ENCODE results near the gene MTMR11. TPM values are rescaled to one million over a fixed set of nuclear protein-coding genes. Genes with fewer than 3 reads are reported as not detected.
A peak's percentile ranks its signal among the peaks of the same experiment; 100 is the strongest.

MTMR11 gene
- total and polyA plus RNA-seq, 9 of the 15 experiments (the other 6 are each of a cell fraction or from before 2014, with no cell fraction given) = 0.09 to 1.6 (median 0.51) TPM

DNA sequence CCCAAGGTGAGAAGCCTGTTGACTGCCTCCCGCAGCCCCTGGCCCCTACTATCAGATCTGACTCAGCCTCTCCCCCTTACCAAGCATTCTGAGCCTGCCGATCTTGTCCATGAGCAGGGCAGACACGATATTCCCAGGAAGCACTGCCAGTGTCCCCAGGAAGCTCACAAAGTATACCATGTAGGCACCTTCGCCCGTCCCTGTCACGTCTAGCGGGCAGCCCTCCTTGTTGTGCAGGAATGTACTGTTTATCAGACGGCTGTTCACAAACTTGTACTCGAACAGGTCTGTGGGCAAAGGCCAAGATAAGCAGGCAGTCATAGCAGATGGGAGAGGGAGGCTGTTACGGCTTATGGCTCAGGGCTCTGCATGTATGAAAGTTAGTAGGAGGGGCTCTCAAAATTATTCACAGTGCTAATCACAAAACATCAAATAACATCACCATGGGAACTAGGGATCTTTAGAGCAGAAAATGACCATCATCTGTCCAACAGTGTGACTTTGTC, 30.1 kb downstream of the MTMR11 start (continued):
- TF ChIP-seq MIER1 (IDR thresholded peaks at IDR 0.05; ENCODE audit: low read depth) (no peak), HDAC2 (IDR thresholded peaks at IDR 0.05) (peak; percentile 57; the same call in 1 of the 2 replicates), SPI1 (IDR thresholded peaks at IDR 0.05; ENCODE audit: borderline replicate concordance, low read depth, low read length) (no peak), TRIM28 (IDR thresholded peaks at IDR 0.05) (no peak), PYGO2 (tag; IDR thresholded peaks at IDR 0.05) (no peak), RCOR1 (IDR thresholded peaks at IDR 0.05; ENCODE audit: borderline replicate concordance in 1 of 2, low read depth in 2 of 2, low read length in 2 of 2) (0 out of 4 replicates have a peak, but pooled peaks of 1 of the 2 experiments have one; percentile 40), ZNF717 (CRISPR knock-in tag; IDR thresholded peaks at IDR 0.05) (no peak), BRCA1 (IDR thresholded peaks at IDR 0.05) (no peak), BRCA1 (CRISPR knock-in tag; IDR thresholded peaks at IDR 0.05) (no peak), ZFX (CRISPR knock-in tag; IDR thresholded peaks at IDR 0.05) (peak; percentile 42; the same call in 1 of the 2 replicates), ZNF780A (CRISPR knock-in tag; IDR thresholded peaks at IDR 0.05) (no peak), RAD21 (CRISPR knock-in tag; conservative IDR thresholded peaks at IDR 0.05 in 1 of 2, IDR thresholded peaks at IDR 0.05 in 1 of 2) (no peak; a peak in 1 of 4 replicates), THRAP3 (IDR thresholded peaks at IDR 0.05; ENCODE audit: borderline replicate concordance) (no peak), ZBTB9 (CRISPR knock-in tag; IDR thresholded peaks at IDR 0.05) (no peak), SLC30A9 (CRISPR knock-in tag; IDR thresholded peaks at IDR 0.05) (no peak), BHLHE40 (IDR thresholded peaks at IDR 0.05; ENCODE audit: low read length) (no peak), ZNF586 (CRISPR knock-in tag; conservative IDR thresholded peaks at IDR 0.05) (no peak), YY1 (IDR thresholded peaks at IDR 0.05; ENCODE audit: borderline replicate concordance in 1 of 3, control insufficient read depth in 1 of 3, extremely low read depth in 1 of 3, insufficient read depth in 3 of 3, insufficient read length in 1 of 3, insufficient replicate concordance in 2 of 3, low read depth in 1 of 3, low read length in 2 of 3) (no peak), ZNF696 (CRISPR knock-in tag; conservative IDR thresholded peaks at IDR 0.05) (no peak), ZNF124 (CRISPR knock-in tag; IDR thresholded peaks at IDR 0.05) (no peak), CHD1 (IDR thresholded peaks at IDR 0.05; ENCODE audit: low read length) (no peak), XRCC3 (IDR thresholded peaks at IDR 0.05) (no peak), ZNF766 (CRISPR knock-in tag; conservative IDR thresholded peaks at IDR 0.05) (no peak), SP2 (IDR thresholded peaks at IDR 0.05; ENCODE audit: extremely low read depth, low read depth, low read length, poor library complexity, severe bottlenecking) (no peak), CC2D1A (IDR thresholded peaks at IDR 0.05) (no peak)
- TF ChIP-seq, protein P1, sequence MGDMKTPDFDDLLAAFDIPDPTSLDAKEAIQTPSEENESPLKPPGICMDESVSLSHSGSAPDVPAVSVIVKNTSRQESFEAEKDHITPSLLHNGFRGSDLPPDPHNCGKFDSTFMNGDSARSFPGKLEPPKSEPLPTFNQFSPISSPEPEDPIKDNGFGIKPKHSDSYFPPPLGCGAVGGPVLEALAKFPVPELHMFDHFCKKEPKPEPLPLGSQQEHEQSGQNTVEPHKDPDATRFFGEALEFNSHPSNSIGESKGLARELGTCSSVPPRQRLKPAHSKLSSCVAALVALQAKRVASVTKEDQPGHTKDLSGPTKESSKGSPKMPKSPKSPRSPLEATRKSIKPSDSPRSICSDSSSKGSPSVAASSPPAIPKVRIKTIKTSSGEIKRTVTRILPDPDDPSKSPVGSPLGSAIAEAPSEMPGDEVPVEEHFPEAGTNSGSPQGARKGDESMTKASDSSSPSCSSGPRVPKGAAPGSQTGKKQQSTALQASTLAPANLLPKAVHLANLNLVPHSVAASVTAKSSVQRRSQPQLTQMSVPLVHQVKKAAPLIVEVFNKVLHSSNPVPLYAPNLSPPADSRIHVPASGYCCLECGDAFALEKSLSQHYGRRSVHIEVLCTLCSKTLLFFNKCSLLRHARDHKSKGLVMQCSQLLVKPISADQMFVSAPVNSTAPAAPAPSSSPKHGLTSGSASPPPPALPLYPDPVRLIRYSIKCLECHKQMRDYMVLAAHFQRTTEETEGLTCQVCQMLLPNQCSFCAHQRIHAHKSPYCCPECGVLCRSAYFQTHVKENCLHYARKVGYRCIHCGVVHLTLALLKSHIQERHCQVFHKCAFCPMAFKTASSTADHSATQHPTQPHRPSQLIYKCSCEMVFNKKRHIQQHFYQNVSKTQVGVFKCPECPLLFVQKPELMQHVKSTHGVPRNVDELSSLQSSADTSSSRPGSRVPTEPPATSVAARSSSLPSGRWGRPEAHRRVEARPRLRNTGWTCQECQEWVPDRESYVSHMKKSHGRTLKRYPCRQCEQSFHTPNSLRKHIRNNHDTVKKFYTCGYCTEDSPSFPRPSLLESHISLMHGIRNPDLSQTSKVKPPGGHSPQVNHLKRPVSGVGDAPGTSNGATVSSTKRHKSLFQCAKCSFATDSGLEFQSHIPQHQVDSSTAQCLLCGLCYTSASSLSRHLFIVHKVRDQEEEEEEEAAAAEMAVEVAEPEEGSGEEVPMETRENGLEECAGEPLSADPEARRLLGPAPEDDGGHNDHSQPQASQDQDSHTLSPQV (IDR thresholded peaks at IDR 0.05) = peak; percentile 41; the same call in 1 of the 2 replicates

Measured in K562 (cell line).